Liver (tissue), 9 donors: ENCODE data around the gene PALLD. TPM values are rescaled to one million over a fixed set of nuclear protein-coding genes. Genes with fewer than 3 reads are reported as not detected.

Experiments
- DNase-seq: peaks from one replicate; pipeline ENCODE4 v3.0.0-alpha.2; 2017; ENCODE audit warnings: low spot score
- H3K27ac ChIP-seq, 2 donors: one replicate each; pipeline ENCODE4 v1.7.0; 2013; ENCODE audit warnings: inconsistent platforms in 2 of 2, low read length in 2 of 2, control low read depth in 1 of 2, low read depth in 1 of 2, mild to moderate bottlenecking in 1 of 2
- H3K27me3 ChIP-seq, 4 donors: one replicate each; pipeline versions ENCODE4 v1.6.1 to v1.7.0; 2013; ENCODE audit warnings: low read length in 3 of 4, inconsistent platforms in 1 of 4, mild to moderate bottlenecking in 1 of 4, moderate library complexity in 1 of 4; ENCODE audit not compliant: control insufficient read depth in 4 of 4, insufficient read depth in 4 of 4
- H3K36me3 ChIP-seq, 4 donors: one replicate each; pipeline versions ENCODE4 v1.6.1 to v1.7.0; 2013; ENCODE audit warnings: low read length in 3 of 4, mild to moderate bottlenecking in 3 of 4, low read depth in 1 of 4, moderate library complexity in 1 of 4; ENCODE audit not compliant: control insufficient read depth in 4 of 4, insufficient read depth in 3 of 4
- H3K4me1 ChIP-seq, 4 donors: one replicate each; pipeline versions ENCODE4 v1.6.1 to v1.7.0; 2013; ENCODE audit warnings: low read length in 3 of 4, mild to moderate bottlenecking in 3 of 4, moderate library complexity in 1 of 4; ENCODE audit not compliant: control insufficient read depth in 4 of 4, insufficient read depth in 4 of 4
- H3K4me3 ChIP-seq, 3 donors: one replicate each; pipeline versions ENCODE4 v1.6.1 to v1.7.0; 2013; ENCODE audit warnings: low read length in 3 of 3, control low read depth in 1 of 3, low read depth in 1 of 3, mild to moderate bottlenecking in 1 of 3
- H3K9ac ChIP-seq, 2 donors: one replicate each; pipeline ENCODE4 v1.7.0; 2013; ENCODE audit warnings: low read length in 2 of 2, mild to moderate bottlenecking in 2 of 2, moderate library complexity in 2 of 2, control low read depth in 1 of 2, low read depth in 1 of 2
- H3K9me3 ChIP-seq, 4 donors: one replicate each; pipeline versions ENCODE4 v1.6.1 to v1.7.0; 2013; ENCODE audit warnings: low read length in 3 of 4; ENCODE audit not compliant: control insufficient read depth in 4 of 4
- EGR1 ChIP-seq, 2 donors: IDR thresholded peaks; 2 replicates each; pipeline ENCODE4 v1.6.1; 2016 to 2018; ENCODE audit warnings: antibody characterized with exemption in 2 of 2, low read depth in 2 of 2
- FOXA1 ChIP-seq: IDR thresholded peaks from 2 replicates; pipeline ENCODE4 v1.6.1; 2016; ENCODE audit warnings: antibody characterized with exemption
- HNF4G ChIP-seq: IDR thresholded peaks from 2 replicates; pipeline ENCODE4 v1.6.1; 2016; ENCODE audit warnings: antibody characterized with exemption
- JUND ChIP-seq, 2 donors: IDR thresholded peaks; 2 replicates each; pipeline ENCODE4 v1.6.1; 2016; ENCODE audit warnings: antibody characterized with exemption in 2 of 2
- RXRA ChIP-seq, 2 donors: IDR thresholded peaks; 2 replicates each; pipeline ENCODE4 v1.6.1; 2017 to 2018; ENCODE audit warnings: antibody characterized with exemption in 2 of 2, mild to moderate bottlenecking in 1 of 2
- SP1 ChIP-seq: IDR thresholded peaks from 2 replicates; pipeline ENCODE4 v1.6.1; 2018; ENCODE audit warnings: antibody characterized with exemption, mild to moderate bottlenecking
- WGBS: extraction: QIAGEN DNeasy Blood & Tissue Kit; methylation state at CpG from one replicate; pipeline ENCODE4 v1.1.7; 2013; 5-methylcytosine and 5-hydroxymethylcytosine counted together
- polyA plus RNA-seq, 2 donors: library from polyadenylated mRNA; stranded (reverse) in 1 of 2; unstranded in 1 of 2; fragments of 200-250 nt in 1 of 2; fragments of >200 nt in 1 of 2; fragmentation: Nextera tagmentation in 1 of 2; extraction: Ambion mirVana in 1 of 2; gene quantifications; one replicate each; pipeline versions ENCODE4 v1.2.1 to v1.2.3, GENCODE V29; 2013 to 2015
- total RNA-seq, 2 donors: library from RNA; depleted of rRNA; stranded (reverse); fragments of >200 nt; gene quantifications; one replicate each; pipeline ENCODE4 v1.2.3, GENCODE V29; 2014
- TF ChIP-seq, protein P1 (sequence below): IDR thresholded peaks from 2 replicates; pipeline ENCODE4 v1.6.1; 2016; ENCODE audit warnings: antibody characterized with exemption
- TF ChIP-seq, protein P2 (sequence below): IDR thresholded peaks from 2 replicates; pipeline ENCODE4 v1.6.1; 2016; ENCODE audit warnings: antibody characterized with exemption, mild to moderate bottlenecking
- donor health status: healthy.
- donor health status: healthy.
- donor health status: healthy.
- donor health status: healthy.
- donor health status: healthy.

PALLD gene
- total and polyA plus RNA-seq, 4 donors = 9.0 to 26.3 (median 14.7) TPM

DNA sequence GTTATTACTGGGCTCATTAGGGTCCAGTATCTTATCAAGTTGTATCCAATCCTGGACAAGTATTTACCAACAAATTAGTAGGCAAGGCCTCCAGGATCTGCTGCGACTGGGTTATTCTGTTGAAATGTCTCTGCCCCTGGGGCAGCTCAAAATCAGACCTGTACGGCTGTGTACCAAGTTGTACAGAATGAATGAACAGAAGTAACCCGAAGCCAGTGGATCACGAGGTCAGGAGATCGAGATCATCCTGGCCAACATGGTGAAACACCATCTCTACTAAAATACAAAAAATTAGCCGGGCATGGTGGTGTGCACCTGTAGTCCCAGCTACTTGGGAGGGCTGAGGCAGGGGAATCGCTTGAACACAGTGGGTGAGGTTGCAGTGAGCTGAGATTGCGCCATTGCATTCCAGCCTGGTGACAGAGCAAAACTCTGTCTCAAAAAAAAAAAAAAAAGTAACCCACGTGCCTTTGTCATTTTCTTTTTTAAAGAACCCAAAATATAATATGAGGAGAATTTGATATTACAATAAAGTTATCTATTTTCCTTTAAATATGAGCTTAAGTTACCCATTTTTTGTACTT, 385.9 kb downstream of the PALLD start:
- WGBS = 85% methylated on average over 9 of the region's 9 CpGs
- Histone ChIP-seq H3K4me1 (peaks cover 3 to 31% (median 16%) of the 10 kb centered on the region in 4 donors), H3K27ac (no peak overlapping the region), H3K9me3 (no peaks in the 10 kb centered on the region), H3K4me3 (no peak overlapping the region), H3K36me3 (peaks cover 0 to 3% (median 0%) of the 10 kb centered on the region in 4 donors), H3K27me3 (no peaks in the 10 kb centered on the region), H3K9ac (no peak overlapping the region)
- no peak for TF ChIP-seq HNF4G
- TF ChIP-seq, protein P1, sequence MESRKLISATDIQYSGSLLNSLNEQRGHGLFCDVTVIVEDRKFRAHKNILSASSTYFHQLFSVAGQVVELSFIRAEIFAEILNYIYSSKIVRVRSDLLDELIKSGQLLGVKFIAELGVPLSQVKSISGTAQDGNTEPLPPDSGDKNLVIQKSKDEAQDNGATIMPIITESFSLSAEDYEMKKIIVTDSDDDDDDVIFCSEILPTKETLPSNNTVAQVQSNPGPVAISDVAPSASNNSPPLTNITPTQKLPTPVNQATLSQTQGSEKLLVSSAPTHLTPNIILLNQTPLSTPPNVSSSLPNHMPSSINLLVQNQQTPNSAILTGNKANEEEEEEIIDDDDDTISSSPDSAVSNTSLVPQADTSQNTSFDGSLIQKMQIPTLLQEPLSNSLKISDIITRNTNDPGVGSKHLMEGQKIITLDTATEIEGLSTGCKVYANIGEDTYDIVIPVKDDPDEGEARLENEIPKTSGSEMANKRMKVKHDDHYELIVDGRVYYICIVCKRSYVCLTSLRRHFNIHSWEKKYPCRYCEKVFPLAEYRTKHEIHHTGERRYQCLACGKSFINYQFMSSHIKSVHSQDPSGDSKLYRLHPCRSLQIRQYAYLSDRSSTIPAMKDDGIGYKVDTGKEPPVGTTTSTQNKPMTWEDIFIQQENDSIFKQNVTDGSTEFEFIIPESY = no peak
- no peak for TF ChIP-seq JUND (IDR thresholded peaks at IDR 0.05)
- DNase-seq = no peak

DNA sequence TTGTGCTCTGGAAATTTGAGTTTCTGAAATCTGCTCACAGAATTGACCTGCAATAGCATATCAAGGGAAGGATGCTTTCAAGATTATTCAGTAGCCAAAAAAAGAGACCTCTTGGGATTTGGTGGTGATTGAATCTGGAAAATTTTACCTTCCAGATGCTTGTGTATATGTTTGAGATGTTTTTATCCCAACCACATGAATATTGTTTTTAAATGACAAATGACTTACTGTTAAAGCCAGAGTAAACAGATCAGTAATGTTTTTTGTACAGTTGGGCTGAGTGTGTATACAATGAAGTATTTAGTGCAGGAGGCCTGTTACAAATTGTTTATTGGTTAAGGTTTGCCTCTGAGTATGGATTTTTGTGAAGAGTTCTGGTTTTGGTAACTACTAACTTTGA, 386.7 kb downstream of the PALLD start:
- Histone ChIP-seq H3K4me3 (no peak overlapping the region), H3K9me3 (no peaks in the 10 kb centered on the region), H3K27ac (no peak overlapping the region), H3K27me3 (no peaks in the 10 kb centered on the region), H3K9ac (no peak overlapping the region), H3K36me3 (peaks cover 0 to 3% (median 0%) of the 10 kb centered on the region in 4 donors), H3K4me1 (peaks cover 3 to 27% (median 15%) of the 10 kb centered on the region in 4 donors)
- no peak for TF ChIP-seq SP1
- DNase-seq = no peak

DNA sequence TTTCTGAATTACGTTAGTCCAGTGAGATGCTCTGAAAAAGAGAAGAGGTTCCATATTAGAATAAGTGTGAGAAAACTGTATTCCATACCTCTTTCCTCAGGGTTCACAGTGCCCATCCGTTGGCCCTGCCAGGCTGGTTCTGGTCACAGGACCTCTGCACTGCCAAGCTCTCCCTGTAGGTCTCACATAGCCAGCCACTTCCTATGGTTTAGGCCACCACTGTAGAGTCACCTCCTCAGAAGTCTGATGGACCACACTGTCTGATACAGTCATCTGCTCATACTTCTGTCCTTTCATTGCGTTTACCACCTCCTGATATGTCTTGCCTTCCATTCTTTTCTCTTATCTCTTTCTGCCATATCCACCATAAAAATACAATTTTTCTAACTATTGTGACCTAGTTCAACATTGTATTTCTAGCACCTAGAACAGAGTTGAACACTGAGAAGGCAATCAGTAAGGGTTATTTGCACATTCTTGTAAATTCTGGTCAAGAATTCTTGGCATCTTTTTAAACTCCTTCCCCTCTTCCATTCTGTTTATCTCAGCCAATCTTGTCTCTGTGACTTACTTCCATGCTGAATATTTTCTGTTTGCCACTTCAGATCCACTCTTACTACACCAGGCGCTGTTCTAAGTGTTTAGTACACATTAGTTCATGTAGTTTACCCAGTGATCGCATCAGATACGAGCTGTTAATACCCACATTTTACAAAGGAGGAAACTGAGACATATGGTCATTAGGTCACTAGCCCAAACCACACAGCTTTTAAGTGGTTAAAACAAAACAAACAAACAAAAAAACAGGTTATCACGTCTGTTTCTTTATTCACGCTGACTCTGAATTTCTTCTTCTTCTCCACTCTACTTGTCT, 387.6 kb downstream of the PALLD start:
- Histone ChIP-seq H3K36me3 (peaks cover 0 to 3% (median 0%) of the 10 kb centered on the region in 4 donors), H3K9ac (no peak overlapping the region), H3K27me3 (no peaks in the 10 kb centered on the region), H3K4me1 (peaks cover 3 to 20% (median 12%) of the 10 kb centered on the region in 4 donors), H3K27ac (no peak overlapping the region), H3K4me3 (no peak overlapping the region), H3K9me3 (no peaks in the 10 kb centered on the region)
- DNase-seq = no peak
- TF ChIP-seq, protein P2, sequence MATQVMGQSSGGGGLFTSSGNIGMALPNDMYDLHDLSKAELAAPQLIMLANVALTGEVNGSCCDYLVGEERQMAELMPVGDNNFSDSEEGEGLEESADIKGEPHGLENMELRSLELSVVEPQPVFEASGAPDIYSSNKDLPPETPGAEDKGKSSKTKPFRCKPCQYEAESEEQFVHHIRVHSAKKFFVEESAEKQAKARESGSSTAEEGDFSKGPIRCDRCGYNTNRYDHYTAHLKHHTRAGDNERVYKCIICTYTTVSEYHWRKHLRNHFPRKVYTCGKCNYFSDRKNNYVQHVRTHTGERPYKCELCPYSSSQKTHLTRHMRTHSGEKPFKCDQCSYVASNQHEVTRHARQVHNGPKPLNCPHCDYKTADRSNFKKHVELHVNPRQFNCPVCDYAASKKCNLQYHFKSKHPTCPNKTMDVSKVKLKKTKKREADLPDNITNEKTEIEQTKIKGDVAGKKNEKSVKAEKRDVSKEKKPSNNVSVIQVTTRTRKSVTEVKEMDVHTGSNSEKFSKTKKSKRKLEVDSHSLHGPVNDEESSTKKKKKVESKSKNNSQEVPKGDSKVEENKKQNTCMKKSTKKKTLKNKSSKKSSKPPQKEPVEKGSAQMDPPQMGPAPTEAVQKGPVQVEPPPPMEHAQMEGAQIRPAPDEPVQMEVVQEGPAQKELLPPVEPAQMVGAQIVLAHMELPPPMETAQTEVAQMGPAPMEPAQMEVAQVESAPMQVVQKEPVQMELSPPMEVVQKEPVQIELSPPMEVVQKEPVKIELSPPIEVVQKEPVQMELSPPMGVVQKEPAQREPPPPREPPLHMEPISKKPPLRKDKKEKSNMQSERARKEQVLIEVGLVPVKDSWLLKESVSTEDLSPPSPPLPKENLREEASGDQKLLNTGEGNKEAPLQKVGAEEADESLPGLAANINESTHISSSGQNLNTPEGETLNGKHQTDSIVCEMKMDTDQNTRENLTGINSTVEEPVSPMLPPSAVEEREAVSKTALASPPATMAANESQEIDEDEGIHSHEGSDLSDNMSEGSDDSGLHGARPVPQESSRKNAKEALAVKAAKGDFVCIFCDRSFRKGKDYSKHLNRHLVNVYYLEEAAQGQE = no peak
- TF ChIP-seq EGR1 (IDR thresholded peaks at IDR 0.05; ENCODE audit: low read depth in 2 of 2) (no peak), HNF4G (no peak), FOXA1 (no peak), RXRA (IDR thresholded peaks at IDR 0.05) (no peak)
- TF ChIP-seq, protein P1 = no peak
- WGBS = 91% methylated on average over 8 of the region's 8 CpGs
